OCI-LY7 (cell line): Measurements from ENCODE around the gene C16orf95.

ENCODE experiments used
- EZH2phosphoT487 ChIP-seq: fragments of 200-600 bp; sonication (generic); IDR thresholded peaks from 2 replicates; pipeline ENCODE4 v1.6.1; 2018; ENCODE audit warnings: low read depth, borderline replicate concordance, mild to moderate bottlenecking, mixed run types, antibody characterized with exemption, low read length, moderate library complexity, mixed read lengths
- TF ChIP-seq, protein P1 (sequence below): fragments of 200-600 bp; sonication (generic); conservative IDR thresholded peaks from 2 replicates; pipeline ENCODE4 v1.5.1; 2014; ENCODE audit warnings: mild to moderate bottlenecking, antibody characterized with exemption, low read length, moderate library complexity, mixed read lengths

- TF ChIP-seq, protein P1, sequence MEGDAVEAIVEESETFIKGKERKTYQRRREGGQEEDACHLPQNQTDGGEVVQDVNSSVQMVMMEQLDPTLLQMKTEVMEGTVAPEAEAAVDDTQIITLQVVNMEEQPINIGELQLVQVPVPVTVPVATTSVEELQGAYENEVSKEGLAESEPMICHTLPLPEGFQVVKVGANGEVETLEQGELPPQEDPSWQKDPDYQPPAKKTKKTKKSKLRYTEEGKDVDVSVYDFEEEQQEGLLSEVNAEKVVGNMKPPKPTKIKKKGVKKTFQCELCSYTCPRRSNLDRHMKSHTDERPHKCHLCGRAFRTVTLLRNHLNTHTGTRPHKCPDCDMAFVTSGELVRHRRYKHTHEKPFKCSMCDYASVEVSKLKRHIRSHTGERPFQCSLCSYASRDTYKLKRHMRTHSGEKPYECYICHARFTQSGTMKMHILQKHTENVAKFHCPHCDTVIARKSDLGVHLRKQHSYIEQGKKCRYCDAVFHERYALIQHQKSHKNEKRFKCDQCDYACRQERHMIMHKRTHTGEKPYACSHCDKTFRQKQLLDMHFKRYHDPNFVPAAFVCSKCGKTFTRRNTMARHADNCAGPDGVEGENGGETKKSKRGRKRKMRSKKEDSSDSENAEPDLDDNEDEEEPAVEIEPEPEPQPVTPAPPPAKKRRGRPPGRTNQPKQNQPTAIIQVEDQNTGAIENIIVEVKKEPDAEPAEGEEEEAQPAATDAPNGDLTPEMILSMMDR = no peak
- no peak for TF ChIP-seq EZH2phosphoT487
Observed at GRCh38 chr16:87350681-87351319, 33.6 kb upstream of the C16orf95 start.
